Measurements from ENCODE around the gene CT45A8.

GRCh38 chrX:135892781-135893180, 38.4 kb upstream of the CT45A8 start:
- TF ChIP-seq CTCF (conservative IDR thresholded peaks at IDR 0.05 in 1 of 2, IDR thresholded peaks at IDR 0.05 in 1 of 2; ENCODE audit: low read depth in 1 of 2, low read length in 2 of 2) = no peak
- no peak for TF ChIP-seq EZH2 (IDR thresholded peaks at IDR 0.05; ENCODE audit: low read length, missing control alignments)
